ENCODE measurements around the gene HDAC5. TPM values are rescaled to one million over a fixed set of nuclear protein-coding genes. Genes with fewer than 3 reads are reported as not detected.
A peak's percentile ranks its signal among the peaks of the same experiment; 100 is the strongest.

HDAC5 gene
- 10 to 100 TPM; 24.0 to 24.9 TPM for total RNA-seq

- Mint-ChIP-seq H3K4me1 (ENCODE audit: low read depth) (peaks cover 16% of the 10 kb centered on the region), H3K36me3 (ENCODE audit: low read depth) (no peaks in the 10 kb centered on the region), H3K27me3 (ENCODE audit: low read depth) (peaks cover 5% of the 10 kb centered on the region), H3K27ac (peak within 1 kb of the TSS; percentile 98), H3K4me3 (peak within 1 kb of the TSS; percentile 90), H3K9me3 (ENCODE audit: insufficient read depth) (no peaks in the 10 kb centered on the region)
- ChIA-PET POLR2A (interaction anchor here (0.6 to 4.2 kb wide), 19 partner anchors 10 to 1187 kb away, joined by 3 to 33 read pairs (median 3); partner anchors contain the start of genes HROB, LSM12, TMEM101 and TMUB2), CTCF (interaction anchor here (0.6 to 2.6 kb wide), 34 partner anchors 9 to 243 kb away, joined by 3 to 20 read pairs (median 4); partner anchors contain the start of genes GRN, LSM12 and TMUB2)
- ATAC-seq (peak; percentile 92), DNase-seq (peak; percentile 96)
These were observed at the start of gene HDAC5 for GRCh38 chr17:44123356-44124117. Gene HDAC5 (minus strand): TSS chr17:44123641. CDS start chr17:44117515, 6,126 bp downstream.

DNA sequence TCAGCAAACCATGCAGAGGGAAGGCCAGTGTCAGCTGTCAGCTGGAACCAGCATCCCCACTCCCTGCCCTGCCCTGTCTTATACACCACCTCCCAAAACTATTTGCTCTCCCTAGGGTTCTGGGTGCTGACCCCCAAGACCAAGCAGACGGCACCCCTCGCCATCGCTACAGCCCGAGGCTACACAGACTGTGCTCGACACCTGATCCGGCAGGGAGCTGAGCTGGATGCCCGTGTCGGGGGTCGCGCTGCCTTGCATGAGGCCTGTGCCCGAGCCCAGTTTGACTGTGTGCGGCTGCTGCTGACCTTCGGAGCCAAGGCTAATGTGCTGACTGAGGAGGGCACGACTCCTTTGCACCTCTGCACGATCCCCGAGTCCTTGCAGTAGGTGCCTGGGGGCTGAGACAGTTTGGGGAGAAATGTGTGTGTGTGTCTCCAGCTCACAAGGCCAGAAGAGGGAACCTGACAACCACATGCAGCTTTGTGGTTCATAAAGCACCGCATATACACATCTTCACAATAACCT lies 48.6 kb upstream of the HDAC5 start:
- Mint-ChIP-seq H3K27me3 (ENCODE audit: low read depth) (no peaks in the 10 kb centered on the region), H3K27ac (no peak overlapping the region), H3K36me3 (ENCODE audit: low read depth) (peaks cover 15% of the 10 kb centered on the region), H3K4me1 (ENCODE audit: low read depth) (peaks cover 7% of the 10 kb centered on the region), H3K4me3 (no peak overlapping the region), H3K9me3 (ENCODE audit: insufficient read depth) (no peaks in the 10 kb centered on the region)
- no peak for DNase-seq
- CTCF ChIA-PET: interaction anchor here (0.7 to 1.9 kb wide), 2 partner anchors 14 to 173 kb away, joined by 3 to 7 read pairs; partner anchors contain the start of gene GRN
- no peak for ATAC-seq
- POLR2A ChIA-PET: interaction anchor here (1.4 to 1.7 kb wide), 2 partner anchors 12 to 14 kb away, joined by 5 read pairs; partner anchors contain the start of gene TMUB2

- Mint-ChIP-seq H3K4me1 (ENCODE audit: low read depth) (peaks cover 7% of the 10 kb centered on the region), H3K4me3 (no peak within 1 kb of the TSS), H3K27me3 (ENCODE audit: low read depth) (no peaks in the 10 kb centered on the region), H3K9me3 (ENCODE audit: insufficient read depth) (no peaks in the 10 kb centered on the region), H3K27ac (no peak within 1 kb of the TSS), H3K36me3 (ENCODE audit: low read depth) (peaks cover 7% of the 10 kb centered on the region)
- no peak for DNase-seq
- ChIA-PET CTCF (interaction anchor here (1.2 to 1.9 kb wide), 2 partner anchors 175 kb away, joined by 3 to 7 read pairs; partner anchors contain the start of gene GRN), POLR2A (interaction anchor here (0.6 kb wide), 1 partner anchor 287 kb away, joined by 4 read pairs; no protein-coding TSS in a partner anchor)
- no peak for ATAC-seq
These were observed 47.2 kb upstream of the HDAC5 start, which contains the start of gene ASB16 for GRCh38 chr17:44170499-44171201. Gene ASB16 (plus strand): TSS chr17:44170704. CDS start chr17:44170790, 86 bp downstream.

- Mint-ChIP-seq H3K4me3 (no peak overlapping the region), H3K9me3 (ENCODE audit: insufficient read depth) (no peaks in the 10 kb centered on the region), H3K4me1 (ENCODE audit: low read depth) (peaks cover 7% of the 10 kb centered on the region), H3K27ac (no peak overlapping the region), H3K27me3 (ENCODE audit: low read depth) (no peaks in the 10 kb centered on the region), H3K36me3 (ENCODE audit: low read depth) (peaks cover 4% of the 10 kb centered on the region)
- ChIA-PET POLR2A (no interaction called here), CTCF (interaction anchor here (1.2 kb wide), 1 partner anchor 176 kb away, joined by 3 read pairs; the partner anchor contains the start of gene GRN)
- DNase-seq (no peak), ATAC-seq (no peak)
These were observed 46.7 kb upstream of the HDAC5 start for GRCh38 chr17:44170135-44170498.

GRCh38 chr17:44167181-44167861 lies 43.9 kb upstream of the HDAC5 start:
- Mint-ChIP-seq H3K4me3 (no peak overlapping the region), H3K27ac (no peak overlapping the region), H3K27me3 (ENCODE audit: low read depth) (no peaks in the 10 kb centered on the region), H3K4me1 (ENCODE audit: low read depth) (peaks cover 7% of the 10 kb centered on the region), H3K9me3 (ENCODE audit: insufficient read depth) (no peaks in the 10 kb centered on the region), H3K36me3 (ENCODE audit: low read depth) (peaks cover 4% of the 10 kb centered on the region)
- ChIA-PET POLR2A (interaction anchor here (0.5 to 3.3 kb wide), 2 partner anchors 41 to 44 kb away, joined by 3 to 14 read pairs; partner anchors contain the start of gene HDAC5), CTCF (interaction anchor here (0.8 to 2.5 kb wide), 8 partner anchors 16 to 224 kb away, joined by 3 to 27 read pairs (median 4); partner anchors contain the start of genes GRN and TMUB2)
- no peak for DNase-seq
- no peak for ATAC-seq

DNA sequence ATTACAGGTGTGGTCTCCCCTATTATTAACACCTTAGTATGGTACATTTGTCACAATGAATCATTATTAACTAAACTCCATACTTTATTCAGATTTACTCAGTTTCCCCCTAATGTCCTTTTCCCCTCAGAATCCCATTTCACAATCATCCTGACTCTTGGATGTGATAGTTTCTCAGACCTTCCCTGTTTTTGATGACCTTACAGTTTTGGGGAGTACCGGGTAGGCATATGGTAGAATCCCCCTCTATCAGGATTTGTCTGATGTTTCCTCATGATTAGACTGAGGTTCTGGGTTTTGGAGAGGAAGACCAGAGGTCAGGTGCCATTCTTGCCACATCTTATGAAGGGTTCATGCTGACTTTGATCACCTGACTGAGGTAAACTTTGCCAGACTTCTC lies 41.0 kb upstream of the HDAC5 start:
- Mint-ChIP-seq H3K36me3 (ENCODE audit: low read depth) (peaks cover 6% of the 10 kb centered on the region), H3K27ac (no peak overlapping the region), H3K4me1 (ENCODE audit: low read depth) (peaks cover 9% of the 10 kb centered on the region), H3K27me3 (ENCODE audit: low read depth) (no peaks in the 10 kb centered on the region), H3K9me3 (ENCODE audit: insufficient read depth) (no peaks in the 10 kb centered on the region), H3K4me3 (no peak overlapping the region)
- ChIA-PET POLR2A (no interaction called here), CTCF (no interaction called here)
- no peak for ATAC-seq
- no peak for DNase-seq

GRCh38 chr17:44159519-44160210 lies 36.2 kb upstream of the HDAC5 start:
- Mint-ChIP-seq H3K4me3 (no peak overlapping the region), H3K27ac (no peak overlapping the region), H3K4me1 (ENCODE audit: low read depth) (peaks cover 5% of the 10 kb centered on the region), H3K9me3 (ENCODE audit: insufficient read depth) (no peaks in the 10 kb centered on the region), H3K36me3 (ENCODE audit: low read depth) (peaks cover 27% of the 10 kb centered on the region), H3K27me3 (ENCODE audit: low read depth) (no peaks in the 10 kb centered on the region)
- no peak for ATAC-seq
- POLR2A ChIA-PET: no interaction called here
- DNase-seq: no peak
- CTCF ChIA-PET: interaction anchor here (1.6 kb wide), 1 partner anchor 9 kb away, joined by 6 read pairs; no protein-coding TSS in a partner anchor

GRCh38 chr17:44155488-44155887 lies 32.0 kb upstream of the HDAC5 start:
- ChIA-PET POLR2A (interaction anchor here (0.6 kb wide), 1 partner anchor 14 kb away, joined by 3 read pairs; no protein-coding TSS in a partner anchor), CTCF (interaction anchor here (1.3 kb wide), 1 partner anchor 13 kb away, joined by 3 read pairs; no protein-coding TSS in a partner anchor)
- Mint-ChIP-seq H3K36me3 (ENCODE audit: low read depth) (peaks cover 38% of the 10 kb centered on the region), H3K9me3 (ENCODE audit: insufficient read depth) (no peaks in the 10 kb centered on the region), H3K27me3 (ENCODE audit: low read depth) (no peaks in the 10 kb centered on the region), H3K27ac (peak overlapping the region; percentile 8), H3K4me1 (ENCODE audit: low read depth) (peaks cover 20% of the 10 kb centered on the region), H3K4me3 (no peak overlapping the region)
- DNase-seq (no peak), ATAC-seq (no peak)

DNA sequence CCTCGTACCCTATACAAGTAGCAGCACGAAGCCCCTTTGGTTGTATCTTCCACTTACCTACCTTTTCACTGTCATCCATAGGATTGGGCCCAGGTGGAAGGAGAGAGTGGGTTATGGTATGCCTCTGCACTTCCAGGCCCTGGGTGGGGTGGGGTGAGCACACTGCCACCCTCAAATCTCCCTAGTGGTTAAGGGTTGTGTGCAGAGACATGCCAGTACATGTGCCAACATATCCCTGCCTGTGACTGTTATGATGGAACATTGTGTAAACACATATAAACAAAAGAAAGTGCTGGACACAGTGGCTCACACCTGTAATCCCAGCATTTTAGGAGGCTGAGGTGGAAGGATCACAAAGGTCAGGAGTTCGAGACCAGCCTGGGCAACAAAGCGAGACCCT lies 29.4 kb upstream of the HDAC5 start:
- Mint-ChIP-seq H3K4me3 (no peak overlapping the region), H3K36me3 (ENCODE audit: low read depth) (peaks cover 43% of the 10 kb centered on the region), H3K27ac (peak overlapping the region; percentile 48), H3K9me3 (ENCODE audit: insufficient read depth) (no peaks in the 10 kb centered on the region), H3K27me3 (ENCODE audit: low read depth) (no peaks in the 10 kb centered on the region), H3K4me1 (ENCODE audit: low read depth) (peaks cover 19% of the 10 kb centered on the region)
- no peak for ATAC-seq
- ChIA-PET POLR2A (no interaction called here), CTCF (interaction anchor here (0.9 kb wide), 1 partner anchor 211 kb away, joined by 3 read pairs; the partner anchor contains the start of gene FAM171A2)
- DNase-seq: no peak

DNA sequence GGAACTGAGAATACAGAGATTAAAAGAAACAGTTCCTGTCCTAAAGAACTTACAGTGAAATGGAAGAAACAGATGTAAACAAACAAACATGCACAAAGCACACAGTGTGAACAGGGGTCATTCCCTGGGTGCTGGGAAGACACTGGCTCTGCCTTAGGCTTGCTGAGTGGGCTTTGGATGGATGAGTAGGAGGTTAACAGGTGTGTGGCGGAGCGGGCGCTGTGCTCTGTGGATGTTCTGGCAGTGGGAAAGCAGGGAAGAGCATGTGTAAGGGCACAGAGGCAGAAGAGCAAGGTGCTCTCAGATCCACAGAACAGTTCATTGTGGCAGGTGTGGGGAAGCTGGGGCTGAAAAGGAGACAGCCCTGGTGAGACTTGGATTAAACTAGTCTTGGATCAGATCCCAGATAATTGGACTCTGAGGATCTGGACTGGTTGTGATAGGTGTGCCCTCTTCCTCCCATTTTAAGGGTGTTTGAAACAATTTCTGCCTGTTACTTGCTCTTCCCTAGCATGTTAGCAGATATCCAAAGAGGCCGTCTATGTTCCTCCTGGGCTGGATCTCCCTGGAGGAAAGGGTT lies 26.4 kb upstream of the HDAC5 start:
- POLR2A ChIA-PET: interaction anchor here (2.4 kb wide), 1 partner anchor 36 kb away, joined by 9 read pairs; the partner anchor contains the start of gene TMUB2
- ATAC-seq: no peak
- no peaks in the 10 kb centered on the region for H3K9me3 Mint-ChIP-seq (ENCODE audit: insufficient read depth)
- peaks cover 46% of the 10 kb centered on the region for H3K36me3 Mint-ChIP-seq (ENCODE audit: low read depth)
- DNase-seq: no peak
- H3K27ac Mint-ChIP-seq: peak overlapping the region; percentile 26
- no peak overlapping the region for H3K4me3 Mint-ChIP-seq
- H3K27me3 Mint-ChIP-seq (ENCODE audit: low read depth): no peaks in the 10 kb centered on the region
- CTCF ChIA-PET: interaction anchor here (1.4 to 2.2 kb wide), 5 partner anchors 17 to 106 kb away, joined by 3 to 14 read pairs (median 6); partner anchors contain the start of genes HDAC5 and TMUB2
- H3K4me1 Mint-ChIP-seq (ENCODE audit: low read depth): peaks cover 26% of the 10 kb centered on the region
